Measurements from ENCODE around the gene MAD1L1. TPM values are rescaled to one million over a fixed set of nuclear protein-coding genes. Genes with fewer than 3 reads are reported as not detected.

The MAD1L1 gene
- total and polyA plus RNA-seq, 4 donors, result 12.8 to 20.7 (median 16.5) TPM

DNA sequence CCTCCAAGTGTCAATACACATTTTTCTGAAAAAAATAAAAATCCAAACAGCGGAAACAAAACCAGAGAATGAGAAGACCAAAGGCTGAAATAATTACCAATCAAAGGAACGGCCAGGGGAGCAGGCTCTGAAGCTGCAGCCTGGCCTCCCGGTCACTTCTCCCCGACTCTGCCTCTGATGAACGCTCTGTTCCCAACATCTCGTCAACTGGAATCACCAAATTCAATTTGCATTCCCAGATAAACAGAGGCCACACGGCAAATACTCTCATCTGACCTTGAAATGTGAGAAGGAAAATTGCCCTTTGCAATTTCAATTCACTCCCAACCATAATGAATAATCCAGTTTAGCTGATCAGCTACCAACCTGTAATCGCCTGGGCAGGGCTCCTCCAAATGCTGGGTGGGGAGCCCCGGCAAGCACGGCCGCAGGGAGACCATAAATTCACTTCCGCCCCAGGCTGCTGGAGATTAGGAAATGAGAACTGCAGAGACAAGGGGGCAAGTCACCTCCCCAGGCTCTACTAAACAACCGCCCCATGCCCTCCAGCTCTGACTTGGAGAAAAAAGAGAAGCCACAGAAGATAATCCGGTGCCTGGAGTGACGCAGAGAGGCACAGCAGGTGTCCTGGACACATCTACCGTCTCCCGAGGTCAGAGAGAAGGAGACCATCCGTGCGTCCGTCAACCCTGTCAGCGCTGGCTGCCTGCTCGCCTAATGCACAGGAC, 153.2 kb downstream of the MAD1L1 start:
- Histone ChIP-seq H3K9ac (ENCODE audit: low read depth in 1 of 2, low read length in 2 of 2) (no peak overlapping the region), H3K36me3 (ENCODE audit: control insufficient read depth in 4 of 4, insufficient read depth in 3 of 4, low read depth in 1 of 4, low read length in 3 of 4) (peaks cover 0 to 5% (median 1%) of the 10 kb centered on the region in 4 donors), H3K27me3 (ENCODE audit: control insufficient read depth in 4 of 4, insufficient read depth in 4 of 4, low read length in 3 of 4) (no peaks in the 10 kb centered on the region), H3K27ac (ENCODE audit: low read depth in 1 of 2, low read length in 2 of 2) (no peak overlapping the region), H3K4me1 (ENCODE audit: control insufficient read depth in 4 of 4, insufficient read depth in 4 of 4, low read length in 3 of 4) (no peaks in the 10 kb centered on the region), H3K4me3 (ENCODE audit: low read depth in 1 of 3, low read length in 3 of 3) (no peak overlapping the region), H3K9me3 (ENCODE audit: control insufficient read depth in 4 of 4, low read length in 3 of 4) (no peaks in the 10 kb centered on the region)
- 81% methylated on average over 22 of the region's 22 CpGs for WGBS
- DNase-seq (ENCODE audit: low spot score), result no peak
- TF ChIP-seq, protein P1, sequence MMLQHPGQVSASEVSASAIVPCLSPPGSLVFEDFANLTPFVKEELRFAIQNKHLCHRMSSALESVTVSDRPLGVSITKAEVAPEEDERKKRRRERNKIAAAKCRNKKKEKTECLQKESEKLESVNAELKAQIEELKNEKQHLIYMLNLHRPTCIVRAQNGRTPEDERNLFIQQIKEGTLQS (IDR thresholded peaks at IDR 0.05), result no peak
- TF ChIP-seq RAD21 (IDR thresholded peaks at IDR 0.05) (no peak), SP1 (IDR thresholded peaks at IDR 0.05) (no peak), NR2F2 (IDR thresholded peaks at IDR 0.05) (no peak), HNF4A (conservative IDR thresholded peaks at IDR 0.05) (no peak), GABPA (IDR thresholded peaks at IDR 0.05 in 1 of 2, conservative IDR thresholded peaks at IDR 0.05 in 1 of 2) (no peak), FOXA2 (IDR thresholded peaks at IDR 0.05) (no peak)

DNA sequence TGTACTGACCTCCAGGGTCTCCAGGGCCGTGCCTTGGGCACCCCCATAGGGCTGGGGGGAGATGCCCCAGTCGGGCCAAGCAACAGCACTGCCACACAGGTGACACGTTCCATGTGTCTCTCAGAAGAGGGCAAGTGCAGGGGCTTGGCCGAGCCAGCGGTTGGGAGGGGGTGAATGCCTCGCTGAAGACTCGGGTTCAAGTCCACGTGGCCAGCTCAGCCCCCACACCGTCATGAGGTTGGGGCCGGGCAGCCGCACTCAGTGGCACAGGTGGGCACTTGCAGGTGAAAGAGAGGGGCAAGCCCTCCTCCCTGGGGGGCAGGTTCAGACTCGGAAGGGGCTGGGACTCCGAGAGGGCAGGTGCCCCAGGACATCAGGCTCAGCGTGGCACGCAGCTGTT, 153.8 kb downstream of the MAD1L1 start:
- TF ChIP-seq YY1 (IDR thresholded peaks at IDR 0.05) (no peak), RAD21 (IDR thresholded peaks at IDR 0.05) (no peak), FOXA2 (IDR thresholded peaks at IDR 0.05) (no peak), GABPA (IDR thresholded peaks at IDR 0.05 in 1 of 2, conservative IDR thresholded peaks at IDR 0.05 in 1 of 2) (no peak), EGR1 (IDR thresholded peaks at IDR 0.05; ENCODE audit: low read depth in 2 of 2) (no peak)
- TF ChIP-seq, protein P2, sequence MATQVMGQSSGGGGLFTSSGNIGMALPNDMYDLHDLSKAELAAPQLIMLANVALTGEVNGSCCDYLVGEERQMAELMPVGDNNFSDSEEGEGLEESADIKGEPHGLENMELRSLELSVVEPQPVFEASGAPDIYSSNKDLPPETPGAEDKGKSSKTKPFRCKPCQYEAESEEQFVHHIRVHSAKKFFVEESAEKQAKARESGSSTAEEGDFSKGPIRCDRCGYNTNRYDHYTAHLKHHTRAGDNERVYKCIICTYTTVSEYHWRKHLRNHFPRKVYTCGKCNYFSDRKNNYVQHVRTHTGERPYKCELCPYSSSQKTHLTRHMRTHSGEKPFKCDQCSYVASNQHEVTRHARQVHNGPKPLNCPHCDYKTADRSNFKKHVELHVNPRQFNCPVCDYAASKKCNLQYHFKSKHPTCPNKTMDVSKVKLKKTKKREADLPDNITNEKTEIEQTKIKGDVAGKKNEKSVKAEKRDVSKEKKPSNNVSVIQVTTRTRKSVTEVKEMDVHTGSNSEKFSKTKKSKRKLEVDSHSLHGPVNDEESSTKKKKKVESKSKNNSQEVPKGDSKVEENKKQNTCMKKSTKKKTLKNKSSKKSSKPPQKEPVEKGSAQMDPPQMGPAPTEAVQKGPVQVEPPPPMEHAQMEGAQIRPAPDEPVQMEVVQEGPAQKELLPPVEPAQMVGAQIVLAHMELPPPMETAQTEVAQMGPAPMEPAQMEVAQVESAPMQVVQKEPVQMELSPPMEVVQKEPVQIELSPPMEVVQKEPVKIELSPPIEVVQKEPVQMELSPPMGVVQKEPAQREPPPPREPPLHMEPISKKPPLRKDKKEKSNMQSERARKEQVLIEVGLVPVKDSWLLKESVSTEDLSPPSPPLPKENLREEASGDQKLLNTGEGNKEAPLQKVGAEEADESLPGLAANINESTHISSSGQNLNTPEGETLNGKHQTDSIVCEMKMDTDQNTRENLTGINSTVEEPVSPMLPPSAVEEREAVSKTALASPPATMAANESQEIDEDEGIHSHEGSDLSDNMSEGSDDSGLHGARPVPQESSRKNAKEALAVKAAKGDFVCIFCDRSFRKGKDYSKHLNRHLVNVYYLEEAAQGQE (IDR thresholded peaks at IDR 0.05), result no peak
- TF ChIP-seq, protein P3, sequence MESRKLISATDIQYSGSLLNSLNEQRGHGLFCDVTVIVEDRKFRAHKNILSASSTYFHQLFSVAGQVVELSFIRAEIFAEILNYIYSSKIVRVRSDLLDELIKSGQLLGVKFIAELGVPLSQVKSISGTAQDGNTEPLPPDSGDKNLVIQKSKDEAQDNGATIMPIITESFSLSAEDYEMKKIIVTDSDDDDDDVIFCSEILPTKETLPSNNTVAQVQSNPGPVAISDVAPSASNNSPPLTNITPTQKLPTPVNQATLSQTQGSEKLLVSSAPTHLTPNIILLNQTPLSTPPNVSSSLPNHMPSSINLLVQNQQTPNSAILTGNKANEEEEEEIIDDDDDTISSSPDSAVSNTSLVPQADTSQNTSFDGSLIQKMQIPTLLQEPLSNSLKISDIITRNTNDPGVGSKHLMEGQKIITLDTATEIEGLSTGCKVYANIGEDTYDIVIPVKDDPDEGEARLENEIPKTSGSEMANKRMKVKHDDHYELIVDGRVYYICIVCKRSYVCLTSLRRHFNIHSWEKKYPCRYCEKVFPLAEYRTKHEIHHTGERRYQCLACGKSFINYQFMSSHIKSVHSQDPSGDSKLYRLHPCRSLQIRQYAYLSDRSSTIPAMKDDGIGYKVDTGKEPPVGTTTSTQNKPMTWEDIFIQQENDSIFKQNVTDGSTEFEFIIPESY (IDR thresholded peaks at IDR 0.05), result no peak
- no peak overlapping the region for H3K27ac ChIP-seq (ENCODE audit: low read depth in 1 of 2, low read length in 2 of 2)
- H3K27me3 ChIP-seq (ENCODE audit: control insufficient read depth in 4 of 4, insufficient read depth in 4 of 4, low read length in 3 of 4), result no peaks in the 10 kb centered on the region
- H3K9ac ChIP-seq (ENCODE audit: low read depth in 1 of 2, low read length in 2 of 2), result no peak overlapping the region
- peaks cover 0 to 5% (median 1%) of the 10 kb centered on the region in 4 donors for H3K36me3 ChIP-seq (ENCODE audit: control insufficient read depth in 4 of 4, insufficient read depth in 3 of 4, low read depth in 1 of 4, low read length in 3 of 4)
- DNase-seq (ENCODE audit: low spot score), result no peak
- no peaks in the 10 kb centered on the region for H3K4me1 ChIP-seq (ENCODE audit: control insufficient read depth in 4 of 4, insufficient read depth in 4 of 4, low read length in 3 of 4)
- no peaks in the 10 kb centered on the region for H3K9me3 ChIP-seq (ENCODE audit: control insufficient read depth in 4 of 4, low read length in 3 of 4)
- no peak overlapping the region for H3K4me3 ChIP-seq (ENCODE audit: low read depth in 1 of 3, low read length in 3 of 3)
- WGBS, result 96% methylated on average over 15 of the region's 15 CpGs

DNA sequence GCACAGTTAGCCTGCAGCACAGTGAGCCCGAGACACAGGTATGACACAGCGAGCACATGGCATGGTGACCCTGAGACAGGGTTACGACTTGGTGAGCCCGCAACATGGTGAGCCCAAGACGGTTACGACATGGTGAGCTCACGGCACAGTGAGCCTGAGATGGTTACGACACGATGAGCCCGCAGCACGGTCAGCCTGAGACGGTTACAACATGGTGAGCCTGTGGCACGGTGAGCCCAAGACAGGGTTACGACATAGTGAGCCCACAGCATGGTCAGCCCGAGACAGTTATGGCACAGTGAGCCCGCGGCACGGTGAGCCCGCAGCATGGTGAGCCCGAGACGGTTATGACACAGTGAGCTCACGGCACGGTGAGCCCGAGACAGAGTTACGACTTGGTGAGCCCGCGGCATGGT, 156.1 kb downstream of the MAD1L1 start:
- H3K27ac ChIP-seq (ENCODE audit: low read depth in 1 of 2, low read length in 2 of 2), result no peak overlapping the region
- 95% methylated on average over 27 of the region's 27 CpGs for WGBS
- H3K9ac ChIP-seq (ENCODE audit: low read depth in 1 of 2, low read length in 2 of 2), result no peak overlapping the region
- TF ChIP-seq, protein P1 (IDR thresholded peaks at IDR 0.05), result no peak
- TF ChIP-seq RAD21 (IDR thresholded peaks at IDR 0.05), result no peak
- no peak for TF ChIP-seq HNF4G (IDR thresholded peaks at IDR 0.05)
- no peak for TF ChIP-seq HNF4A (conservative IDR thresholded peaks at IDR 0.05)
- TF ChIP-seq, protein P3 (IDR thresholded peaks at IDR 0.05), result no peak
- no peaks in the 10 kb centered on the region for H3K27me3 ChIP-seq (ENCODE audit: control insufficient read depth in 4 of 4, insufficient read depth in 4 of 4, low read length in 3 of 4)
- peaks cover 0 to 5% (median 0%) of the 10 kb centered on the region in 4 donors for H3K36me3 ChIP-seq (ENCODE audit: control insufficient read depth in 4 of 4, insufficient read depth in 3 of 4, low read depth in 1 of 4, low read length in 3 of 4)
- H3K9me3 ChIP-seq (ENCODE audit: control insufficient read depth in 4 of 4, low read length in 3 of 4), result no peaks in the 10 kb centered on the region
- no peak overlapping the region for H3K4me3 ChIP-seq (ENCODE audit: low read depth in 1 of 3, low read length in 3 of 3)
- H3K4me1 ChIP-seq (ENCODE audit: control insufficient read depth in 4 of 4, insufficient read depth in 4 of 4, low read length in 3 of 4), result no peaks in the 10 kb centered on the region
- no peak for DNase-seq (ENCODE audit: low spot score)
